Hepatocyte (in vitro differentiated cells): ENCODE results near the gene SERGEF. TPM values are rescaled to one million over a fixed set of nuclear protein-coding genes. Genes with fewer than 3 reads are reported as not detected.

Experiments
- DNase-seq: peaks from one replicate; pipeline ENCODE4 v3.0.0-alpha.2; 2016; ENCODE audit warnings: low spot score
- H2AFZ ChIP-seq: fragments of 200-600 bp; sonication (generic); 2 replicates; pipeline ENCODE4 v1.6.0; 2016; ENCODE audit warnings: antibody characterized with exemption, mild to moderate bottlenecking
- H3K27ac ChIP-seq: fragments of 200-600 bp; sonication (generic); 2 replicates; pipeline ENCODE4 v1.5.1; 2016; ENCODE audit warnings: mild to moderate bottlenecking
- H3K27me3 ChIP-seq: fragments of 200-600 bp; sonication (generic); 2 replicates; pipeline ENCODE4 v1.6.1; 2016
- H3K36me3 ChIP-seq: fragments of 200-600 bp; sonication (generic); replicated peaks from 2 replicates; pipeline ENCODE4 v1.5.1; 2016; ENCODE audit warnings: low read depth; ENCODE audit not compliant: insufficient read depth
- H3K4me1 ChIP-seq: fragments of 200-600 bp; sonication (generic); 2 replicates; pipeline ENCODE4 v1.5.1; 2016; ENCODE audit warnings: mild to moderate bottlenecking, moderate library complexity; ENCODE audit not compliant: insufficient read depth
- H3K4me2 ChIP-seq: fragments of 200-600 bp; sonication (generic); 2 replicates; pipeline ENCODE4 v1.6.0; 2016
- H3K4me3 ChIP-seq: fragments of 200-600 bp; sonication (generic); 2 replicates; pipeline ENCODE4 v1.5.1; 2016; ENCODE audit warnings: mild to moderate bottlenecking
- H3K79me2 ChIP-seq: fragments of 200-600 bp; sonication (generic); 2 replicates; pipeline ENCODE4 v1.6.0; 2017; ENCODE audit warnings: mild to moderate bottlenecking
- H3K9me2 ChIP-seq: fragments of 200-600 bp; sonication (generic); replicated peaks from 2 replicates; pipeline ENCODE4 v1.6.0; 2017; ENCODE audit warnings: mild to moderate bottlenecking; ENCODE audit not compliant: insufficient read depth
- H3K9me3 ChIP-seq: fragments of 200-600 bp; sonication (generic); 2 replicates; pipeline ENCODE4 v1.5.1; 2016; ENCODE audit warnings: low read depth, mild to moderate bottlenecking
- H4K20me1 ChIP-seq: fragments of 200-600 bp; sonication (generic); 2 replicates; pipeline ENCODE4 v1.6.0; 2016; ENCODE audit warnings: mild to moderate bottlenecking; ENCODE audit not compliant: insufficient read depth, poor library complexity, severe bottlenecking
- CTCF ChIP-seq: fragments of 200-600 bp; sonication (generic); IDR thresholded peaks from 2 replicates; pipeline ENCODE4 v1.5.1; 2016; ENCODE audit warnings: antibody characterized with exemption, mild to moderate bottlenecking; ENCODE audit not compliant: poor library complexity
- EZH2 ChIP-seq: fragments of 200-600 bp; sonication (generic); IDR thresholded peaks from 2 replicates; pipeline ENCODE4 v1.6.1; 2016; ENCODE audit warnings: antibody characterized with exemption, mild to moderate bottlenecking, borderline replicate concordance
- EZH2phosphoT487 ChIP-seq: fragments of 200-600 bp; sonication (generic); IDR thresholded peaks from one replicate; pipeline ENCODE4 v1.6.1; 2018; ENCODE audit warnings: antibody characterized with exemption, mild to moderate bottlenecking, low read depth, moderate library complexity; ENCODE audit not compliant: unreplicated experiment, severe bottlenecking
- WGBS: methylation state at CpG from one replicate; pipeline ENCODE4 v1.1.6; 2016; ENCODE audit warnings: low lambda C conversion rate; ENCODE audit errors: missing lambda C conversion rate; 5-methylcytosine and 5-hydroxymethylcytosine counted together
- polyA plus RNA-seq: library from polyadenylated mRNA; unstranded; fragments of >200 nt; fragmentation: Nextera tagmentation; extraction: Ambion mirVana; gene quantifications from 2 replicates; pipeline ENCODE4 v1.2.1, GENCODE V29; 2016
- total RNA-seq: library from RNA; depleted of rRNA; stranded (reverse); fragments of >200 nt; gene quantifications from 2 replicates; pipeline ENCODE4 v1.2.3, GENCODE V29; 2014

The SERGEF gene
- total and polyA plus RNA-seq, 2 experiments from 2014 or later = 21.7 to 28.7 TPM

GRCh38 chr11:17799147-17799546 is 213.7 kb downstream of the SERGEF start:
- Histone ChIP-seq H3K4me3 (no peak overlapping the region), H3K27me3 (no peaks in the 10 kb centered on the region), H3K4me2 (no peak overlapping the region), H3K79me2 (no peaks in the 10 kb centered on the region), H3K9me3 (no peaks in the 10 kb centered on the region), H3K27ac (no peak overlapping the region), H3K4me1 (no peaks in the 10 kb centered on the region), H2AFZ (no peak overlapping the region), H3K36me3 (no peaks in the 10 kb centered on the region), H3K9me2 (no peaks in the 10 kb centered on the region), H4K20me1 (no peaks in the 10 kb centered on the region)
- TF ChIP-seq EZH2phosphoT487 = no peak
- TF ChIP-seq CTCF = no peak
- no peak for TF ChIP-seq EZH2
- DNase-seq = no peak
- WGBS = 97% methylated on average over 5 of the region's 5 CpGs

GRCh38 chr11:17798716-17799115 is 214.1 kb downstream of the SERGEF start:
- H3K9me3 ChIP-seq = no peaks in the 10 kb centered on the region
- 97% methylated on average over 3 of the region's 3 CpGs for WGBS
- H3K4me2 ChIP-seq = no peak overlapping the region

GRCh38 chr11:17798253-17798652 is 214.6 kb downstream of the SERGEF start:
- WGBS = 90% methylated on average over 6 of the region's 6 CpGs
- H3K27me3 ChIP-seq = no peaks in the 10 kb centered on the region

More at GRCh38 chr11:17798716-17799115, 214.1 kb downstream of the SERGEF start:
- DNase-seq = no peak
- Histone ChIP-seq H3K79me2 (no peaks in the 10 kb centered on the region), H4K20me1 (no peaks in the 10 kb centered on the region), H3K27me3 (no peaks in the 10 kb centered on the region), H3K27ac (no peak overlapping the region), H3K36me3 (no peaks in the 10 kb centered on the region), H3K9me2 (no peaks in the 10 kb centered on the region), H3K4me1 (no peaks in the 10 kb centered on the region), H2AFZ (no peak overlapping the region), H3K4me3 (no peak overlapping the region)
- no peak for TF ChIP-seq EZH2phosphoT487
- no peak for TF ChIP-seq CTCF
- no peak for TF ChIP-seq EZH2

More at GRCh38 chr11:17798253-17798652, 214.6 kb downstream of the SERGEF start:
- no peaks in the 10 kb centered on the region for H3K4me1 ChIP-seq
- no peak overlapping the region for H2AFZ ChIP-seq
- no peak for DNase-seq
- TF ChIP-seq EZH2phosphoT487 (no peak), CTCF (no peak), EZH2 (no peak)
- no peaks in the 10 kb centered on the region for H3K9me3 ChIP-seq
- H4K20me1 ChIP-seq = no peaks in the 10 kb centered on the region
- H3K79me2 ChIP-seq = no peaks in the 10 kb centered on the region
- H3K4me2 ChIP-seq = no peak overlapping the region
- no peak overlapping the region for H3K4me3 ChIP-seq
- H3K27ac ChIP-seq = no peak overlapping the region
- H3K9me2 ChIP-seq = no peaks in the 10 kb centered on the region
- H3K36me3 ChIP-seq = no peaks in the 10 kb centered on the region
